HG02840 (cell line): Measurements from ENCODE around the gene TSC22D1.
"Not testable (repeated sequence)": the region's sequence is repeated elsewhere in the genome, so short reads cannot be mapped to it uniquely, and the experiment has no call there.

Experiments
- ATAC-seq: cut with Tn5 transposase; IDR thresholded peaks from one replicate; pipeline ENCODE4 v1.9.1; 2021; ENCODE audit warnings: mild to moderate bottlenecking, moderate library complexity, moderate number of reproducible peaks; ENCODE audit not compliant: unreplicated experiment, low FRiP score

The TSC22D1 gene

GRCh38 chr13:44573790-44574465 is 2.2 kb downstream of the TSC22D1 start:
- no peak for ATAC-seq

- ATAC-seq = no peak
Measured at GRCh38 chr13:44573071-44573470, 3.1 kb downstream of the TSC22D1 start.

GRCh38 chr13:44566601-44567000 is 9.5 kb downstream of the TSC22D1 start:
- no peak for ATAC-seq

GRCh38 chr13:44565881-44566280 is 10.2 kb downstream of the TSC22D1 start:
- no peak for ATAC-seq

GRCh38 chr13:44564936-44565335 is 11.2 kb downstream of the TSC22D1 start:
- ATAC-seq = no peak

- ATAC-seq = not testable (repeated sequence)
Measured at GRCh38 chr13:44562853-44563252, 13.3 kb downstream of the TSC22D1 start.

GRCh38 chr13:44561351-44561750 is 14.8 kb downstream of the TSC22D1 start:
- no peak for ATAC-seq

- no peak for ATAC-seq
Measured at GRCh38 chr13:44557986-44558385, 18.1 kb downstream of the TSC22D1 start.

- ATAC-seq = no peak
Measured at GRCh38 chr13:44555207-44555606, 20.9 kb downstream of the TSC22D1 start.

- ATAC-seq = no peak
Measured at GRCh38 chr13:44549476-44549875, 26.7 kb downstream of the TSC22D1 start.

GRCh38 chr13:44546164-44546563 is 30.0 kb downstream of the TSC22D1 start:
- ATAC-seq = no peak

- no peak for ATAC-seq
Measured at GRCh38 chr13:44543369-44543768, 32.8 kb downstream of the TSC22D1 start.

GRCh38 chr13:44542361-44542760 is 33.8 kb downstream of the TSC22D1 start:
- ATAC-seq = no peak

- ATAC-seq = no peak
Measured at GRCh38 chr13:44541601-44542000, 34.5 kb downstream of the TSC22D1 start.

GRCh38 chr13:44540761-44541434 is 35.2 kb downstream of the TSC22D1 start:
- no peak for ATAC-seq

- ATAC-seq = no peak
Measured at GRCh38 chr13:44537248-44537647, 38.9 kb downstream of the TSC22D1 start.

GRCh38 chr13:44523146-44524015 is 52.7 kb downstream of the TSC22D1 start:
- ATAC-seq = no peak

- no peak for ATAC-seq
Measured at GRCh38 chr13:44519642-44520041, 56.5 kb downstream of the TSC22D1 start.

GRCh38 chr13:44516771-44517170 is 59.4 kb downstream of the TSC22D1 start:
- ATAC-seq = no peak

GRCh38 chr13:44514278-44514677 is 61.9 kb downstream of the TSC22D1 start:
- no peak for ATAC-seq

GRCh38 chr13:44509853-44510252 is 66.3 kb downstream of the TSC22D1 start:
- not testable (repeated sequence) for ATAC-seq
